Epithelial cell of esophagus (primary cell): Measurements from ENCODE around the gene PHACTR1.

Experiments used
- DNase-seq: peaks from one replicate; pipeline ENCODE4 v3.0.0; 2010; ENCODE audit warnings: low read depth
- H3K4me3 ChIP-seq: 2 replicates; pipeline ENCODE4 v1.5.1; 2011; ENCODE audit warnings: mild to moderate bottlenecking, low read length, control low read depth
- TF ChIP-seq, protein P1 (sequence below): IDR thresholded peaks from 2 replicates; pipeline ENCODE4 v1.5.1; 2011; ENCODE audit warnings: low read depth, mild to moderate bottlenecking, low read length, control low read depth, inconsistent platforms; ENCODE audit not compliant: insufficient read depth; ENCODE audit errors: missing control alignments

The PHACTR1 gene

DNA sequence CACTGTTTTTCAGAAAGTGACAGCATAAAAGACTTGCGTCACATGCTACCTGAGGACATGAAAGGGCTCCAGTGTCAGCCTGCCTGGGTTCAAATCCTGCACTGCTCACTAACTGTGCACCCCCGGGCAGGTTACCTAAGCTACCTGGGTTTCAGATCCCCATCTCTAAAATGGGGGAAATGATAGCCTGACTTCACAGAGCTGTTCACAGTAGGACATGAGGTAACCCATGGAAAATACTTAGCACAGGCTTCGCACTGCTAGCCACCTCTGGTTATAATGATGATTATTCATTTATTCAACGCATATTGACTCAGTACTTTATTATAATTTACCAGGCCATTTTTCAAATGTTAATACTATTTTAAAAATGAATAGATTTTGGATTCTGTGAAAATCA, 588.7 kb downstream of the PHACTR1 start:
- TF ChIP-seq, protein P1, sequence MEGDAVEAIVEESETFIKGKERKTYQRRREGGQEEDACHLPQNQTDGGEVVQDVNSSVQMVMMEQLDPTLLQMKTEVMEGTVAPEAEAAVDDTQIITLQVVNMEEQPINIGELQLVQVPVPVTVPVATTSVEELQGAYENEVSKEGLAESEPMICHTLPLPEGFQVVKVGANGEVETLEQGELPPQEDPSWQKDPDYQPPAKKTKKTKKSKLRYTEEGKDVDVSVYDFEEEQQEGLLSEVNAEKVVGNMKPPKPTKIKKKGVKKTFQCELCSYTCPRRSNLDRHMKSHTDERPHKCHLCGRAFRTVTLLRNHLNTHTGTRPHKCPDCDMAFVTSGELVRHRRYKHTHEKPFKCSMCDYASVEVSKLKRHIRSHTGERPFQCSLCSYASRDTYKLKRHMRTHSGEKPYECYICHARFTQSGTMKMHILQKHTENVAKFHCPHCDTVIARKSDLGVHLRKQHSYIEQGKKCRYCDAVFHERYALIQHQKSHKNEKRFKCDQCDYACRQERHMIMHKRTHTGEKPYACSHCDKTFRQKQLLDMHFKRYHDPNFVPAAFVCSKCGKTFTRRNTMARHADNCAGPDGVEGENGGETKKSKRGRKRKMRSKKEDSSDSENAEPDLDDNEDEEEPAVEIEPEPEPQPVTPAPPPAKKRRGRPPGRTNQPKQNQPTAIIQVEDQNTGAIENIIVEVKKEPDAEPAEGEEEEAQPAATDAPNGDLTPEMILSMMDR, result no peak
- DNase-seq, result no peak
- no peak overlapping the region for H3K4me3 ChIP-seq

DNA sequence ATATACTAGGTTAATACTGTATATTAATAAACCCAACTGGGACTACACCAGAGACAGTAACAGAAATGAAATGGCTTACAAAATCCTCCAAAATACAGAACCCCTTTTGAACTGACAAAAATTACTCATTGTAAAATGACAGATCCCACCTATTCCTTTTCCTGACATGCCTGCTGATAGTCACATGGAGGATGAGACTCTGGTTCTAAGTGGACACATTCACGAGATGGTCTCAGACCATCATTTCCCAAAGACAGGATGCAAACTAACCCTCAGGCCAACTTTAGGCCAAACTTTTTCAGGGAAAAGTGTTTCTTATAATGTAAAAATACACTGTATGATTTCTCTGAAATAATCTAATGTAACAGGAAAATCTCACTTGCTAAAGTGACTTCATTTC, 589.2 kb downstream of the PHACTR1 start:
- no peak for DNase-seq
- H3K4me3 ChIP-seq, result no peak overlapping the region
- TF ChIP-seq, protein P1, result no peak

DNA sequence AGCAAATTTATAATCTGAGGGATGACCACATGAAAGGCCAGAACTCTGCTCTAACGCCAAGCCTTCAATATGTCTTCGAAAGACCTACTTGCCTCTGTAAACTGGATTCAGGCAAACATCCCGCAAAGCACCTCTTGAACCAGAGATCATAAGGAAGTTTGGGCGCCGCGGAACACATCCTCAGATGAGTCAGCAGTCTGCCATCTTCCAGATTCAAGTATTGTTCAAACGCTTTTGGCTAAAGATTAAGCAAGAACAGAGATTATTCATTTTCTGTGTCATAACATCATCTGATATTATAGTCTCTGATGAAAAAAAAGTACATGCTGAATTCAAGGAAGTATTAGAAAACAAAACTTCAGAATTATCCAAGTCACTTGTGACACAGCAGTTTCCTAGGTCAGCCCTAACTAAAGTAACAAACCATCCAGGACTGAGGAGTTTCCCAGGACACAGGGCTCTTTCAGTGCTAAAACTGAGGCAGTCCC, 591.0 kb downstream of the PHACTR1 start:
- DNase-seq, result peak; percentile 93

DNA sequence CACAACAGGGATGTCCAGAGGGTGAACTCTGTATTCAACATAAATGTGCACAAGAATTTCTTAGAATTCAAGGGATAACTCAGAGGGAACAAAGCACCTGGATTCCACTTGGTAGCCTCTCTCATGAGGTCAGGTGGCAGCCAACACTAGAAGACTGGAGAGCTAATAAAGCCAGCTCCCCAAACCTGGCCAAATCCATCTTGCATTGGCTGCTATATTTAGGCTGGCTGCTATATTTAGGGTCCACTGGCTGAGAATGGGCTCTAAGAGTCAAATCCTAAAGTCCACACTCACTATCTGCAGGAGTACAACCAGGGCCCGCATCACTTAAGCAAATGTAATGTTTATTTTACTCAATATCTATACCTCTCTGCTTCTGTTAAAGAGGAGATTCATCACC, 591.8 kb downstream of the PHACTR1 start:
- H3K4me3 ChIP-seq, result no peak overlapping the region
- TF ChIP-seq, protein P1, result no peak
- DNase-seq, result no peak

More for the DNA sequence above, 591.0 kb downstream of the PHACTR1 start:
- TF ChIP-seq, protein P1, result no peak
- H3K4me3 ChIP-seq, result no peak overlapping the region

DNA sequence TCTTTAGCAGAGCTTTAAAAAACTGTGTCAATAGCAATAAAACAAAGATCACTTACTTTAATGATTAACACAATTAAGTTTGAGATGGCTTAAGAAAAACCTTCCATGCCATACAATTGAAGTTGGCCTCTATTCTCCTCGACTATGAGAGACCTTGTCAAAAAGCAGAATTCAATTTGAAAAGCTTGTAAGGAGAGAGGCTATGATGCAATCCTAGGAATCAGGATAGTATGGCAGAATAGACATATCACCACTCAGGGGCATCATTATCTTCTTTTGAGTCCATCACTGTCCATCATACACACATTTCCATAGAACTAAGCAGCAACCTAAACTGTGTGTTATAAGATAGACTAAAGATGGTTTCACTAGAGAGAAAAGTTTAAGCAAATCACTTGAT, 594.6 kb downstream of the PHACTR1 start:
- TF ChIP-seq, protein P1, result no peak
- DNase-seq, result no peak
- H3K4me3 ChIP-seq, result no peak overlapping the region

DNA sequence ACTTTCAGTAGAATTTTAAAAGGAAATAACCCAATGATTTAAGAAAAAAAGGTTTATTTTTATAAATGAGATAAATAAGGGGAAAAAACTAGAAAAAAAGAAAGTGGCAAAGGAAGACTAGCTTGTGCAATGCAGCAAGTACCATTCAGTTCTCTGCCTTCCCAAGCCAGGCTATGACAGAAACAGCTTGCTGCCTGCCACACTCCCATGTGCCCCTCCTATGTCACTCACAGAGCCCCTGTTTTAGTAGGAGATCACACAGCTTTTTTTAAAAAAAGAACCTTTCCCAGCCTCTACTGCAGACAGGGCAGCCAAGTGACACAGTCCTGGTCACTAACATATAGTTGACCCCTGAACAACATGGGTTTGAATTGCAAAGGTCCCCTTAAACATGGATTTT, 598.2 kb downstream of the PHACTR1 start:
- TF ChIP-seq, protein P1, result no peak
- H3K4me3 ChIP-seq, result no peak overlapping the region
- DNase-seq, result no peak

DNA sequence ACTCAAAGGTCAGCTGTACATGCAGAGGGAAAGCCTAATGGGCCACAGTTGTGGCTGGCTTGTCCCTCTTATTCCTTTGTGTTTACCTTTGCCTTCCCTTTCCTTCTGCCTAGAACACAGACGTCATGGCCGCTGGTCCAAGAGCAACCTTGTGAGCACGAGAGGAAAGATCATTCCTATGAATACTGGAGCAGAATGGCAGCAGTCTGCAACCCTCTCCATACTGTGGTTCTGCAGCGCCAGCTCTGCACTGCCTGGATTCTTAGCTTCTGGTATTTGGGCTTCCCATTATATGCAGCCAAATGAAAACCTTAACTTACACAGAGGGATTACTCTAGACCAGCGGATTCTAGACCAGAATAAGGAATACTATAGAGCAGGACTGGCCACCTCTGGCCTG, 599.3 kb downstream of the PHACTR1 start:
- H3K4me3 ChIP-seq, result no peak overlapping the region
- TF ChIP-seq, protein P1, result no peak
- no peak for DNase-seq
